Heart left ventricle (tissue), 16 donors: Measurements from ENCODE around the gene PCNT. TPM values are rescaled to one million over a fixed set of nuclear protein-coding genes. Genes with fewer than 3 reads are reported as not detected.
A peak's percentile ranks its signal among the peaks of the same experiment; 100 is the strongest.

Experiments used
- ATAC-seq, 4 donors: fragments of 200-7000 bp; cut with Tn5 transposase; one replicate each; pipeline ENCODE4 v1.9.1; 2020 to 2022; ENCODE audit warnings: moderate library complexity in 4 of 4, mild to moderate bottlenecking in 3 of 4, moderate number of reproducible peaks in 1 of 4
- DNase-seq, 5 donors: peaks; one replicate each; pipeline ENCODE4 v3.0.0-alpha.2; 2020
- H3K27ac ChIP-seq, 12 donors: fragments of 200-600 bp; sonication (generic) in 4 of 12; one replicate each; pipeline versions ENCODE4 v1.5.0 to v1.8.0; 2016 to 2022; ENCODE audit warnings: mild to moderate bottlenecking in 2 of 12
- H3K27me3 ChIP-seq, 9 donors: fragments of 200-600 bp; sonication (generic) in 2 of 9; one replicate each; pipeline versions ENCODE4 v1.5.1 to v1.8.0; 2016 to 2022; ENCODE audit warnings: mild to moderate bottlenecking in 3 of 9
- H3K36me3 ChIP-seq, 9 donors: fragments of 200-600 bp; sonication (generic) in 2 of 9; one replicate each; pipeline versions ENCODE4 v1.5.0 to v1.8.0; 2018 to 2022; ENCODE audit warnings: mild to moderate bottlenecking in 2 of 9
- H3K4me1 ChIP-seq, 12 donors: fragments of 200-600 bp; sonication (generic) in 4 of 12; one replicate each; pipeline versions ENCODE4 v1.5.0 to v1.8.0; 2016 to 2022; ENCODE audit warnings: mild to moderate bottlenecking in 3 of 12
- H3K4me3 ChIP-seq, 12 donors: fragments of 200-600 bp; sonication (generic) in 4 of 12; one replicate each; pipeline versions ENCODE4 v1.5.0 to v1.8.0; 2017 to 2022; ENCODE audit warnings: mild to moderate bottlenecking in 9 of 12, moderate library complexity in 4 of 12
- H3K9me3 ChIP-seq, 12 donors: fragments of 200-600 bp; sonication (generic) in 4 of 12; one replicate each; pipeline versions ENCODE4 v1.5.0 to v1.8.0; 2016 to 2022; ENCODE audit warnings: mild to moderate bottlenecking in 1 of 12
- CTCF ChIP-seq, 12 donors: fragments of 200-600 bp; sonication (generic) in 4 of 12; IDR thresholded peaks; one replicate each; pipeline versions ENCODE4 v1.5.0 to v1.8.0; 2018 to 2022; ENCODE audit warnings: antibody characterized with exemption in 12 of 12, mild to moderate bottlenecking in 5 of 12
- POLR2A ChIP-seq, 2 donors: fragments of 450-650 bp; IDR thresholded peaks; one replicate each; pipeline ENCODE4 v1.6.1; 2017; ENCODE audit warnings: antibody characterized with exemption in 2 of 2, mild to moderate bottlenecking in 2 of 2, moderate library complexity in 2 of 2
- WGBS, 4 donors: extraction: QIAGEN DNeasy Blood & Tissue Kit in 2 of 4; methylation state at CpG; one replicate each; pipeline versions ENCODE4 v1.1.5 to v1.1.7; 2013 to 2018; 5-methylcytosine and 5-hydroxymethylcytosine counted together
- intact Hi-C, 10 donors: fragments of 100-400 bp; cut with DNase I; formaldehyde crosslinking; loops; one replicate each; pipeline versions ENCODE4 v1.11.1 to v1.14.2; 2022
- polyA plus RNA-seq, 2 donors: library from polyadenylated mRNA; stranded (reverse); fragments of 200-250 nt; gene quantifications; one replicate each; pipeline ENCODE4 v1.2.3, GENCODE V29; 2013
- total RNA-seq, 9 donors: library from RNA; depleted of rRNA in 2 of 9; stranded (reverse); fragments of >200 nt in 2 of 9; fragmentation: NEBNext Ultra II Directional in 3 of 9; extraction: Animal tissue kit (Norgen Biotek cat#: 25700) in 3 of 9; gene quantifications; one replicate each; pipeline versions ENCODE4 v1.1.0 to v1.2.4, GENCODE V29; 2016 to 2023
- donor health status: ischemic (EF 13 %, LVEDD 7.1; RV severe dilation, severe dysfunction).
- donor health status: healthy with polysubstance abuse.
- donor health status: DM: no; HTN: yes; CAD: no.
- donor health status: DM: no; HTN: no; CAD: no.
- donor health status: ischemic (EF 25% LVEDD 6.9; RV normal size, moderate dysfunction).
- donor health status: ischemic (EF 25% LVEDD 5.7; RV mildly dilated, moderate dysfunction).
- donor health status: healthy.
- donor health status: DM: yes; HTN: yes; CAD: no.
- donor health status: ischemic (EF 35%, LVEDD 5.7; RV mildly dilated, moderate dysfunction).
- donor health status: nonischemic (EF 11% LVEDD 7.7; RV severe dilation, severe dysfunction).
- donor health status: DM: yes; HTN: yes; CAD: no.
- donor health status: PGD.
- donor health status: ischemic (EF 29% LVEDD 5.4; RV normal size, mild dysfunction).
- donor health status: nonischemic (EF 23%, LVEDD 6.1; RV moderate dilation, normal function).

PCNT gene
- total and polyA plus RNA-seq, 11 donors, result 17.0 to 73.0 (median 36.7) TPM

GRCh38 chr21:46452710-46453109 lies 128.8 kb downstream of the PCNT start:
- Histone ChIP-seq H3K9me3 (peaks cover 0 to 19% (median 0%) of the 10 kb centered on the region in 12 donors), H3K4me1 (peaks cover 0 to 49% (median 34%) of the 10 kb centered on the region in 12 donors), H3K36me3 (peaks cover 0 to 7% (median 0%) of the 10 kb centered on the region in 9 donors), H3K27me3 (no peaks in the 10 kb centered on the region), H3K27ac (no peak overlapping the region), H3K4me3 (no peak overlapping the region)
- DNase-seq (no peak), ATAC-seq (no peak)
- no peak for TF ChIP-seq CTCF (IDR thresholded peaks at IDR 0.05)
- no peak for TF ChIP-seq POLR2A (IDR thresholded peaks at IDR 0.05)
- intact Hi-C loops, result no loop called here
- 84 to 97% (median 96%) methylated on average over 5 of the region's 5 CpGs for WGBS, 4 donors

GRCh38 chr21:46454142-46454541 lies 130.2 kb downstream of the PCNT start:
- TF ChIP-seq POLR2A (IDR thresholded peaks at IDR 0.05), result no peak
- no peak for TF ChIP-seq CTCF (IDR thresholded peaks at IDR 0.05)
- WGBS, 4 donors, result 35 to 48% (median 43%) methylated on average over 3 of the region's 3 CpGs
- Histone ChIP-seq H3K36me3 (peaks cover 0 to 7% (median 0%) of the 10 kb centered on the region in 9 donors), H3K27ac (no peak overlapping the region), H3K4me3 (no peak overlapping the region), H3K4me1 (peaks cover 0 to 51% (median 35%) of the 10 kb centered on the region in 12 donors), H3K27me3 (no peaks in the 10 kb centered on the region), H3K9me3 (peaks cover 0 to 7% (median 0%) of the 10 kb centered on the region in 12 donors)
- no peak for ATAC-seq
- intact Hi-C loops, result no loop called here
- DNase-seq, result no peak

GRCh38 chr21:46454634-46455390 lies 130.9 kb downstream of the PCNT start:
- no peak for TF ChIP-seq POLR2A (IDR thresholded peaks at IDR 0.05)
- no peak for TF ChIP-seq CTCF (IDR thresholded peaks at IDR 0.05)
- ATAC-seq (no peak), DNase-seq (no peak)
- no peaks in the 10 kb centered on the region for H3K27me3 ChIP-seq
- peaks cover 0 to 52% (median 35%) of the 10 kb centered on the region in 12 donors for H3K4me1 ChIP-seq
- intact Hi-C loops, result no loop called here
- peaks cover 0 to 7% (median 0%) of the 10 kb centered on the region in 9 donors for H3K36me3 ChIP-seq
- WGBS, 4 donors, result 48 to 62% (median 59%) methylated on average over 4 of the region's 4 CpGs
- no peak overlapping the region for H3K4me3 ChIP-seq
- H3K27ac ChIP-seq, result peak overlapping the region in 9 of 12 donors; percentile 19 to 97 (median 49)
- peaks cover 0 to under 1% (median 0%) of the 10 kb centered on the region in 12 donors for H3K9me3 ChIP-seq

GRCh38 chr21:46455575-46456385 lies 131.8 kb downstream of the PCNT start:
- no peaks in the 10 kb centered on the region for H3K27me3 ChIP-seq
- DNase-seq, result peak in 4 of 5 donors; percentile 36 to 67 (median 48)
- no peak for TF ChIP-seq CTCF (IDR thresholded peaks at IDR 0.05)
- no peak for TF ChIP-seq POLR2A (IDR thresholded peaks at IDR 0.05)
- H3K27ac ChIP-seq, result peak overlapping the region in 10 of 12 donors; percentile 1 to 97 (median 47)
- H3K9me3 ChIP-seq, result no peaks in the 10 kb centered on the region
- WGBS, 4 donors, result 18 to 26% (median 21%) methylated on average over 9 to 10 of the region's 10 CpGs
- H3K36me3 ChIP-seq, result peaks cover 0 to 7% (median 0%) of the 10 kb centered on the region in 9 donors
- ATAC-seq, result peak in 1 of 4 donors; percentile 2
- H3K4me3 ChIP-seq, result no peak overlapping the region
- peaks cover 3 to 61% (median 40%) of the 10 kb centered on the region in 12 donors for H3K4me1 ChIP-seq
- intact Hi-C loops, result no loop called here
